PC-9 (cell line): ENCODE results near the gene ZNF2.

Source experiments
- CTCF ChIP-seq: fragments of 200-600 bp; sonication (generic); conservative IDR thresholded peaks from 2 replicates; pipeline ENCODE4 v1.6.1; 2017; ENCODE audit warnings: mixed run types, antibody characterized with exemption, mild to moderate bottlenecking, moderate library complexity
- EZH2 ChIP-seq: fragments of 200-600 bp; sonication (generic); IDR thresholded peaks from 2 replicates; pipeline ENCODE4 v1.8.0; 2017; ENCODE audit warnings: antibody characterized with exemption, low read depth

GRCh38 chr2:95225658-95226057 lies 60.0 kb downstream of the ZNF2 start:
- TF ChIP-seq CTCF (no peak), EZH2 (no peak)
